ENCODE measurements around the gene GMDS.

DNA sequence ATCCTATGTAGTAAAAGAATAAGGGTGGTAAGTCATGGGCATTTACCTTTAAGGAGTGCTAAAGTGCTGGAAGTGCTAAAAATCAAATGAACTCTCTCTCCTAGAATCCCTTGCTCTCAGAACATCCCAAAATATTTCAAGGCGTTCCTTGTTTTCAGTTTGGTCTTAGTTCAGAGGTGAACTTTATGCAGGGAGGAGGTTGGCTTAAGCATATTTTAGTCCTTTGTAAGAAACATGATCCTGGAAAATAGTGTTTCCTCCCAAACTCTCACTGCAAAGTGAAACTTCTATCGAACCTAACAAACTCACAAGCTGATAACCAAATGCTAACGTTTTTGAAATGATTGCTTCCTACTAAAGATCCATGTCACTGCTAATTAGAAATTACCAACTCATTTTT lies 404.3 kb downstream of the GMDS start:
- TF ChIP-seq CTCF (IDR thresholded peaks at IDR 0.05; ENCODE audit: low read length) (no peak), EZH2 (optimal IDR thresholded peaks at IDR 0.05; ENCODE audit: low read depth, low read length) (no peak)
